AG20443 (cell line): ENCODE measurements around the gene TRRAP.

ENCODE experiments used
- DNase-seq: peaks from one replicate; pipeline ENCODE4 v3.0.0; 2012; ENCODE audit warnings: low spot score, mixed read lengths

TRRAP gene

DNA sequence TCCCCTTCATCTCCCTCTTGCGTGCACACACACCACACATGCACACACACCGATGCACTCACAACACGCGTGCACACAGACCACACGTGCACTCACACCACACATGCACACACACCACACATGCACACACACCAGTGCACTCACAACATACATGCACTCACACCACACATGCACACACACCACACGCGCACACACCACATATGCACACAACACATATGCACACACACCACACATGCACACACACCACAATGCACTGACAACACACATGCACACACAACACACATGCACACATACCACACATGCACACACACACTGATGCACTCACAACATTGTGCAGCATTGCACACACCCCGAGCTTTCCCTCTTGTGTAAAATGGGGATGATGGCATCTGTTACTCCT lies 68.1 kb downstream of the TRRAP start:
- DNase-seq = no peak

DNA sequence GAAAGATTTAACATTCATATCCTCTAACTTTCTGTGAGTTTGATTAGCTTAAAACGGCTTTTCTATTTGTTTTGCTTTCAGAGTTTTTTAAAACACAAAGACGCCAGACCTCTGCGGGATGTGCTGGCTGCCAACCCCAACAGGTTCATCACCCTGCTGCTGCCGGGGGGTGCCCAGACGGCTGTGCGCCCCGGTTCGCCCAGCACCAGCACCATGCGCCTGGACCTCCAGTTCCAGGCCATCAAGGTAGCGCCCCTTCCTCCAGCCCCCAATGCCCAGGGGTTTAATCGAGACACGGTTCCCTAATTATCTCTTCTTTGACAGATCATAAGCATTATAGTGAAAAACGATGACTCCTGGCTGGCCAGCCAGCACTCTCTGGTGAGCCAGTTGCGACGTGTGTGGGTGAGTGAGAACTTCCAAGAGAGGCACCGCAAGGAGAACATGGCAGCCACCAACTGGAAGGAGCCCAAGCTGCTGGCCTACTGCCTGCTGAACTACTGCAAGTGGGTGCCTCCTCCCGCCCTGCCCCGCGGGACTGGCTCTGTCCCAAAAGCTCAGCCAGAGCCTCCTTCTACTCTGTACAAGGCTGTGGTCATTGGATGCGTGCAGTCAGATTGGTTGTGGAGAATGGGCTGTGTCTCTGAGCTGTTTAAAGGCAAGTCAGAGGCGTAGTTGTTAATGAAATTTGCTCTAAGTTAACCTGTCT lies 71.2 kb downstream of the TRRAP start:
- no peak for DNase-seq

DNA sequence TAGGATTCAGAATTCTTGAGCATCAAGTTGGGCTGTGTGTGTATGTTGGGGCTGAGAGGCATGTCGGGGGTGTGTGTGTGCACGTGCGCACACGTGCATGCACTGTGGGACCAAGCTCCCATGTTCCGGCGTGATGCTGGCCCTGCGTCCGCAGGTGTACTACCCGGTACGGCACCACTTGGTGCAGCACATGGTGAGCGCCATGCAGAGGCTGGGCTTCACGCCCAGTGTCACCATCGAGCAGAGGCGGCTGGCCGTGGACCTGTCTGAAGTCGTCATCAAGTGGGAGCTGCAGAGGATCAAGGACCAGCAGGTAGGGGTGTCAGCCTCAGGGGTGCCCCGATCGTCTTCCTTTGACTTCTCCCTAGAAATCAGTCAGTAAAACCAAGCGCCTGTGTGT lies 77.7 kb downstream of the TRRAP start:
- no peak for DNase-seq

DNA sequence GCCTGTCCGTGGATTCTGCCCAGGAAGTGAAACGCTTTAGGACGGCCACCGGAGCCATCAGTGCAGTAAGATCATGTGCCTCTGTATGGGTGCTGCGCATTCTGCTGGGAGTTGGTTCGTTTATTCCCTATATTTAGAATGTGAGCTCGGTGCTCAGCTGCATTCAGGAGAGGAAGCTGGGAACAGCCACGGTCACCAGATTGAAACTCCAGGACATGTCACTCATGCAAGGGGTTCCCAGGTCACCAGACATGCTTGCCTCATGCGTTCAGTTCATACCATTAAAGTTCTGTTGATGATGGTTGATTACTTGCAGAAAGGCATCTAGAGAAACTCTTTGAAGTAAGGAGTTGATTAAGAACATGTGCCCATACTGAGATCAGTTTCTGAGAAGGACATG lies 78.1 kb downstream of the TRRAP start:
- DNase-seq = no peak

DNA sequence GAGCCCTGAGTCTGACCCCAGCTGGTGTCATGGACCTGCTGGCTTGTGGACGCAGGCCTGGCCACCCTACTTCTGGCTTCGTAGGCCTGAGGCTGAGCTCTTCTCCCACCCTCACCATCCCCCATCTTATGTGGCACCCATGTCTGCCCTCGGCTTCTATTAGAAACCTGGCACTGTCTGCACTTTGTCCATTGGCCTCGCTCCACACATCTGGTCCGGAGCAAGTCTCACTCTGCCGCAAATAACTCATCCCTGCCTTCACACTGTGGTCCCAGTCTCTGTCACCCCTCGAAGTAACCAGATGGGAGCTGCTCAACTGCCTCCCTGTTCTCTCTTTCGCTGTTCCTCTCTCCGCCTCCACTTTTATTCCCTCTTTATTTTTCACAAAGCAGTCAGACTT lies 78.6 kb downstream of the TRRAP start:
- DNase-seq = peak; percentile 47

DNA sequence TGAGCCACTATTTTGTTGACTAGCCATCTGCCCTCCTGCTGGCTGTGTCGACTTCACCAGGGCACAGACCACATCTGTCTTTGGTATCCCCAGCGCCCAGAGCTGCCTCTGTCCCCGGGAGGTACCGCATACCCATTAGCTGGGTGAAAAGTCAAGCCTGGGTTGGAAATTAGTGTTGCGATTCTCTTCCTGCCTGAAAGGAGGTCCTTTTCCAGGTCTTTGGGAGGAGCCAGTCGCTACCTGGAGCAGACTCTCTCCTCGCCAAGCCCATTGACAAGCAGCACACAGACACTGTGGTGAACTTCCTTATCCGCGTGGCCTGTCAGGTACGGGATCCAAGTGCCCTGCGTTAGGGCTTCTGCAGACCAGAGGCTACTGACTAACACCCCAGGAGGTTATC lies 79.4 kb downstream of the TRRAP start:
- no peak for DNase-seq

DNA sequence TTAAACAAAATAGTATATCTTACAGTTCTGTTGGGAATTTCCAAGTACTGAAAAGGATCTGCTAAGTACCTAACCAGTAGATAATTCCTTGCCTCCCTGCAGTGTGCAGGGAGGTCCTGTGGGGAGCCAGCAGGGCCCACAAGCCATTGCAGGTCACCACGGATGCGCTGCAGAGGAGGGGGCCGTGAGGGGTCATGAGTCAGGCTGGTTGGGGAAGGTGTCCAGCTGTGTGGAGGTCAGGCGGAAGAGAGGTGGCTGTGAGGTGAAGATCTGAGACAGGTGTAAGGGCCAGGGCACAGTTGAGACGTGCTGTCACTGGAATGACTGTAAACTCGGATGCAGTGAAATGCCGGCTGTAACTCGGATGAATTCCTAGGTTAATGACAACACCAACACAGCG lies 80.6 kb downstream of the TRRAP start:
- DNase-seq = no peak

DNA sequence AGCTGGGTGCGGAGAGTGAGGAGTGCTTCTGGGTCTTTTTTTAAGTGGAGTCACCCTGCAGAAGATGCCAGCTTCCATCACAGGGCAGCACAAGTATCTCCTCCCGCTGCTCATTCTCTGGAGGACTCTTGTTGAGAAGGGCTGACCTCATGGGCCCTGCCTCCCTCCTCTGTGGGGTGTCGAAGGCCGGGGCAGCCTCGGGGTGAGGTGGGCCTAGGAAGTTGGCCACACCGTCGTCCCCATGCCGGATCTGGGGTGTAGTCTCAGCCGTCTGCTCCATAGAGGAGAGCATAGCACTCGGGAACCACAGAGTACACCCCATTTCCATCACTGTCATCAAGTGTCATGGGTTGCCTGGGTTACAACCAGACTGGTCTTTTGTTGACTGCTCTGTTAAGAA lies 85.0 kb downstream of the TRRAP start:
- DNase-seq = no peak

DNA sequence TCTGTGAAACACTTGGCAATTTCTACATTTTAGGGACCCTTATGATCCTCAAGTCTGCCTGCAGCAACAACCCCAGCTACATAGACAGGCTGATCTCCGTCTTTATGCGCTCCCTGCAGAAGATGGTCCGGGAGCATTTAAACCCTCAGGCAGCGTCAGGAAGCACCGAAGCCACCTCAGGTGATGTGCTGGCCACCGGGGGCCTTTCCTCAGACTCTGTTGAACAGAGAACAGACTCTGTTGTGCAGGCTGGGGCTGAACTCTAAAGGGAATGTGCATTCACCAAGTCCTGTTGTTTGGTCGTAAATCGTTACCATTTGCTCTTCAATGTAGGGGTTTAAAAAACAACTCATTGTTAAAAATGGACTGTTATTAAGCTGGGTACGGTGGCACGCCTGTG lies 86.3 kb downstream of the TRRAP start:
- no peak for DNase-seq

DNA sequence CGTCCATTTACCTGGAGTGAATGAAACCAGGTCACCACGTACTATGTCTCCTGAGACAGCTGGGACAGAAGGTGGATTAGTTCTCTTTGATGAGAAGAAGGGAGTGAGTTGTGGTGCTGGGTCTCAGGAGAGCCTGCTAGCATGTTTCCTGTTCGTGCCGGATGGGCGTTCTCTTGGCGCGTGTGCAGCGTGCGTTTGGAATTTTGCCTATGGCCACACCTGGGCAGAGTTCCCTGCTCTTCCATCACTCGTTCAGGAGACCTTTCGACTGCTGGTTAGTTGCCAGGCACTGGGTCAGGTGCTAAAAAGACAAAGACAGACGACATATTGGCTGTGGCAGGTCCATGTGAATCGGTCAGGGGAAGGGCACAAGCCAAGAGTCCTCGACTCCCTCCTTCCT lies 90.3 kb downstream of the TRRAP start:
- no peak for DNase-seq

DNA sequence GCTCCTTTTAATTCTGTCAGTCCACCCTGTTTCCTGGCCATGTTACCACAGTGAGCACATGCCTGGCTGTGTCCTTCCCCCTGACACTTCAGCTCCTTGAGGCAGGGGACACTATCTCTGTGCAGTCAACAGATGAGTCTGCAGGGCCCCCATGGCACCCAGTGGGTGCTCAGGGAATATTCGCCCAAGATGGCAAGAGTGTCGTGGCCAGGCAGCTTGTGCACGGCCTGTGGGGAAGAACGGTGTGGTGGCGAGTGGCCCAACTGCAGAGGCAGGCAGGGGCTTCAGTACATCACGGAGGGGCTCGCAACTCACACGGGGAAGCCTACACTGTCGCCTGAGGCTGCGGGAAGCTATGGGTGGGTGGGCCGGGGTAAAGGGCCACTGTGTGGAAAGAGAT lies 91.1 kb downstream of the TRRAP start:
- no peak for DNase-seq

DNA sequence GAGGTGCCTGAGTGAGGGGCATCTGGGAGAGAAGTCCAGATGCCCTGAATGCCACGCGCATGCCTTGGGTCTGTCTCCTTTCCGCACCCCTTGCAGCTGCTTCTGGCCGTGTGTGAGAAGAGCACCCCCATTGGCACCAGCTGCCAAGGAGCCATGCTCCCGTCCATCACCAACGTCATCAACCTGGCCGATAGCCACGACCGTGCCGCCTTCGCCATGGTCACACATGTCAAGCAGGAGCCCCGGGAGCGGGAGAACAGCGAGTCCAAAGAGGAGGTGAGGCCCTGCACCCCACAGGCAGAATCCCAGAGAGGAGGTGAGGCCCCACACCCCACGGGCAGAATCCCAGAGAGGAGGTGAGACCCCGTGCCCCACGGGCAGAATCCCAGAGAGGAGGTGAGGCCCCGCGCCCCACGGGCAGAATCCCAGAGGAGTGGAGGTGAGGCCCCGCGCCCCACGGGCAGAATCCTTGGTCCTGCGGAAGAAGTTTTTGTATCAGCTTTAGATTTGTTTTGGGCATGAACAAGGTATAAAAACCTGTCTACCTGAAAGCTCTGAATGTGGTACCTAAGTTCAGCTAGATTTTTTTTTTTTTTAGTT lies 91.8 kb downstream of the TRRAP start:
- no peak for DNase-seq

DNA sequence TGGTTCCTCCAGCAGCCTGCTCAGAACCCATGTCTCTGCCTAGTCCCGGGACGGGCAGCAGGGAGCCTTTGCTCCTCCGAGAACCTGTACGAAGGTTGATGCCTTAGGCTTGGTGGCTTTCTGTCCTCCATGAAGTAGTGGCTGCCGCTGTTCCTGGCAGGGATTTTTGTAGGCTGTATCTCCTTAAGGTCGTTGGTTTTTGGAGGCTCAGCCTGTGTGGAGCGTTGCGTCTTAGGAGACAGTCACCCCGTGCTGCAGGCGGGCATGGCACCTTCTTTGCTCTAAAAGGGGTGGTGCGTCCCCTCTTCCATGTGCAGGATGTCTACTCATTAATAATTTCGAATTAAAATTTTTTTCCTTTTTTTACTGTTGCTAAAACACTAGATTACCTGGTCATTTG lies 92.5 kb downstream of the TRRAP start:
- DNase-seq = no peak

DNA sequence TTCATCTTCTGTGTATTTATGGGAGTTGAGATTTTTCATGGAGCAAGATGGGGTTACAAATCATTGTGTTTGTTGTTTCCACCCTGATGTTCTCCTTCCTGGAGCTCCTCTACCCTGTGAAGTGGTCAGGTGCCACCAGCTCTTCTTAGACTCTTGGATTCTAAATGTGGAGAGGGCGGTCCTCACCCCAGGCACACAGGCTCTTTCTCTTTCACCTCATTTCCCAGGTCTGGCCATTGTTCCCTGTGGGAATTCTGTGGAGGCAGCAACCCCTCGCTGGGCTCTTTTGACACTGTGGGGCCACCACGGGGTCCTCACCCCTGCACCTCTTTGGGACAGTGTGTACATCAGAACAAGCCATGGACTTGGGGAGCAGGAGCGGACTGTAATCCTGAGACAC lies 95.9 kb downstream of the TRRAP start:
- DNase-seq = no peak

DNA sequence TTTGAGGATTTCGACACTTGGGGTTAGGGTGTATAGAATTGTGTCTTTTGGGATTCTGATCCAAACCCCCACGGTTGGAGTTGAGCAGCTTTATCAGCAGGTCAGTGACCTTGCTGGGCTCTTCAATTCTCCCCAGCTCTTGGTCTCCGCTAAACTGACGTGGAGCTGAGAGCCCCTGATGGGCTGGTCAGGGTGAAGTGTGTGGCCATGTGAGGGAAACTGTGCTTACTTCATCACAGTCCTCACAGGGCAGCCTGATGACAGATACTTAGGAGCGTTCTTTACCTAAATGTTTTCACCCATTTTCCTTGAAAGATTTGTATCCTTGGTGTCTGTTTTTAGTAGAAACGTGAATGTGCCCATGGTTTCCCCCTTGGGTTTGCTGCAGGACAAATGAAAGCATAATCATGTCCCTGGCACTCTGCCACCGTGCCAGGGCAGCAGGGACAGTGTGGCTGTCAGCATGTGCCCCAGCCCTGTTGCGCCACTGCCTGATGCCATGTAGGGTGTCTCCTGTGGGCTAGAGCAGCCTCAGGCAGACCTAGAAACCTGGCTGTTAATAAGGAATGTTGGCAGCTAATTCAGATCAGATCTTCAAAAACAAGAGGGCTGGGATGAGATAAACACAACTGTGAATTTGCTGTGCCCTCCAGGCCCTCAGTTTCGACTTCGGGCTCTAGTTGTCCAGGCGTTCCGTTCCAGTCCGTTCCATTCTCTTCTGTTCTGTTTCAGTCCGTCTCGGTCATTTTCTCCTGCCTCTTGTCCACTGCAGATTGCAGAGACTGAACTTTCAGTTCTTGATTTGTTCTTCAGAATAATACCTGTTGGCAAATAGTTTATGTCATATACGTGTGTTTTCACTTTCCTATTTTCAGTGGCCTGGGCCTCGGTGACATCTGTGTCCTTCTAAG lies 96.8 kb downstream of the TRRAP start:
- no peak for DNase-seq

DNA sequence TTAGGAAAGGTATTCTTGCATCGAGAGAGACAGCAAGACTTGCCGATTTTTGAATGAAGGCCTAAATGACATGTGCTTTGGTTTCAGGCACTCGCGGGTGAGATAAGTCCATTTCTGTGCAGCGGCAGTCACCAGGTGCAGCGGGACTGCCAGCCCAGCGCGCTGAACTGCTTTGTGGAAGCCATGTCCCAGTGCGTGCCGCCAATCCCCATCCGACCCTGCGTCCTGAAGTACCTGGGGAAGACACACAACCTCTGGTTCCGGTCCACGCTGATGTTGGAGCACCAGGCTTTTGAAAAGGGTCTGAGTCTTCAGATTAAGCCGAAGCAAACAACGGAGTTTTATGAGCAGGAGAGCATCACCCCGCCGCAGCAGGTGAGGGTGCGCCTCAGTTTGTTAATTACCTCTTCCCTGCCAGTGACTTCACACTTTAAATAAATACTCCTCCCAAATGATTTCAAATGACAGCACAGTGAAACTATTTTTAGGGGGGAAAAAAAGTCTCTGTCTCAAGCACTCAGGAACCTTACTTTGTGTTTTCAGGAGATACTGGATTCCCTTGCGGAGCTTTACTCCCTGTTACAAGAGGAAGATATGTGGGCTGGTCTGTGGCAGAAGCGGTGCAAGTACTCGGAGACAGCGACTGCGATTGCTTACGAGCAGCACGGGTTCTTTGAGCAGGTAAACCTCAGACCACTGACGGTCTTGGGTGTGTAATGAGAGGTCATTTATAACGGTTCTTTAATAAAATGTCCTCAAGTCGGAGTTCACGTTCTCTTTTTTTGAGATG lies 98.3 kb downstream of the TRRAP start:
- DNase-seq = no peak

DNA sequence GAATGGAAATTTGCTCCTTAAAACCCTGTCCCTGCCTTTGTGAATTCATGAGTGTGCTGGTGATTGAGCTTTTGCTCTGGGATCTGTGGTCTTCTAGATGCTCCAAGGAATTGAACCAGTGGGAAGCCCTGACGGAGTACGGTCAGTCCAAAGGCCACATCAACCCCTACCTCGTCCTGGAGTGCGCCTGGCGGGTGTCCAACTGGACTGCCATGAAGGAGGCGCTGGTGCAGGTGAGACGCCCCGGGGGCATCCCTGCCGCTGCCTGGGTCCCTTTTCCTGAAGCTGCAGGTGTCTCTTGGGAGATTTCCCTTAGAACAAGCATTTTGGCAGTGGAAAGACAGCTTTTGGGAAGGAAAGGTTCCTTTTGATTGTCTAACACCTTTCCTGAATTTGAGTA lies 100.3 kb downstream of the TRRAP start:
- DNase-seq = no peak

DNA sequence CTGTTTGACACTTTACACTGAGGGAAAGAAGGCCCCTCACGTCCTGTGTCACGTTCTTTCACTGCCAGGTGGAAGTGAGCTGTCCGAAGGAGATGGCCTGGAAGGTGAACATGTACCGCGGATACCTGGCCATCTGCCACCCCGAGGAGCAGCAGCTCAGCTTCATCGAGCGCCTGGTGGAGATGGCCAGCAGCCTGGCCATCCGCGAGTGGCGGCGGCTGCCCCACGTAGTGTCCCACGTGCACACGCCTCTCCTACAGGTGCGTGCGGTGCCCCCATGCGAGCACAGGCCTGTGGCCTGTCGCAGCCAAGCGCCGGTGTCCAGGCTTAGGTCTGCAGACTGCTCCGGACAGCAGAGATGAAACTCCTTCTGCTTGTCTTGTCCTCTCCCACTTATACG lies 103.4 kb downstream of the TRRAP start:
- no peak for DNase-seq

DNA sequence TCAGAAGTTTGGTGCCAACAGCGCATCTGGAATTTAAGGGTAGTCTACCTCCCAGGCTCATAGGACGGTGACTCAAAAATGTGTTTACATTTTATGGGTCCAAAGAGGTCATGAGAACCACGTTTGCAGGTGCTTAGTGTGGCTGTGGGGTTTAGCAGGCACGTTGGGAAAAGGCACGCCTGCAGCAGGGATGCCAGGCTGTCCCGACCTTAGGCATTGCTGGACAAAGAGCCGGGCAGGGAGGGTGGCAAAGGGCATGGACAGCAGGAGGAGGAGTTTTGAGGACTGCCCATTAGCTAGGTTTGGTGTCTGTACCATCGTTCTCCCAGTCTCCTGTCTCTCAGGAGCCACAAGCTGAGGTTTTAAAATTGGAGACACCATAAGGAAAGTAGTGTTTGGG lies 104.4 kb downstream of the TRRAP start:
- no peak for DNase-seq

DNA sequence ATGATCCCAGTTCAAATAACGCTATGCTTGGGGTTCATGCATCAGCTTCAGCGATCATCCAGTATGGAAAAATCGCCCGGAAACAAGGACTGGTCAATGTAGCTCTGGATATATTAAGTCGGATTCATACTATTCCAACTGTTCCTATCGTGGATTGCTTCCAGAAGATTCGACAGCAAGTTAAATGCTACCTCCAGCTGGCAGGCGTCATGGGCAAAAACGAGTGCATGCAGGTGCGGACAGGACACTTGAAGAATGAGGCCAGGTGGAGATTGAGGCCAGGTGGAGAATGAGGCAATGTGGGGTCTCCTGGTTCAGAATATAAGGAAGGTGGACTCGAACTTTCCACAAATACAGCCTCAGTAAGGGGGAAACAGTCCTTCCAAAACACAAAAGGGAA lies 105.8 kb downstream of the TRRAP start:
- DNase-seq = no peak

DNA sequence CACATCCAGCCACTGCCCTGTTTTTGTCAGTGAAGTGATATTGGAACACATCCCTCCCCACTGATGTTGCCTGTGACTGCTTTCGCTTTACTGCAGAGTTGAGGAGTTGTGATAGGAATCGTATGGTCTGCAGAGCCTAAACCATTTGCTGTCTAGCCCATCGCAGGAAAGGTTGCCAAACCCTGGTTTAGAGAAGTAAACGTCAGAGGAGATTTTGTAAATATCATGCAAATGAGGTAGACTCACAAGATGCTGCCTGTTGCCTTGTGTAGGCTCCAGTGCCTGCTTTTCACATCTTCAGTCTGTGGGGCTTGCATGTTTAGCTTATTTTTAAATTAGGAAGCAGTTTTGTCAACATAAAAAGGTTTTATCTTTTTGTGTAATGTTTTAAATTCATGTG lies 107.1 kb downstream of the TRRAP start:
- no peak for DNase-seq

DNA sequence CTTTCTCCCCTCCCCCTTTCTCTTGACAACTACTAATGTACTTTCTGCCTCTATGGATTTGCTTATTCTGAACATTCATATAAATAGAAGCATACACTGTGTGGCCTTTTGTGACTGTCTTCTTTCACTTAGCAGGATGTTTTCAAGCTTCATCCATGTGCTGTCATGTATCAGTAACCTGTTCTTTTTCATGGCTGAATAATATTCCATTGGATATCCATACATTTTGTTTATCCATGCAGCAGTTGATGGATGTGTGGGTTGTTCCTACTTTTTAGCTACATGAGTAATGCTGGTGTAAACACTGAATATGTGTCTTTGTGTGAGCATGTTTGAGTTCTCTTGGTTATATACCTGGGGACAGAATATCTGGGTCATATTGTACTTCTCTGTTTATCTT lies 107.6 kb downstream of the TRRAP start:
- DNase-seq = no peak
